ENCODE data around the gene TEP1.

GRCh38 chr14:20397511-20397910 is 15.8 kb downstream of the TEP1 start:
- TF ChIP-seq CTCF (IDR thresholded peaks at IDR 0.05) (no peak), POLR2AphosphoS5 (IDR thresholded peaks at IDR 0.05; ENCODE audit: insufficient read depth in 1 of 2, low read depth in 1 of 2) (no peak)

Measured in vagina (tissue), 2 donors.